HPDE6-E6E7 (cell line): ENCODE data around the gene PITPNC1.
A peak's percentile ranks its signal among the peaks of the same experiment; 100 is the strongest.
"Not testable (repeated sequence)": the region's sequence is repeated elsewhere in the genome, so short reads cannot be mapped to it uniquely, and the experiment has no call there.

Experiments used
- DNase-seq: peaks from one replicate; pipeline ENCODE4 v3.0.0; 2011; ENCODE audit warnings: missing footprints; ENCODE audit errors: extremely low spot score

PITPNC1 gene

DNA sequence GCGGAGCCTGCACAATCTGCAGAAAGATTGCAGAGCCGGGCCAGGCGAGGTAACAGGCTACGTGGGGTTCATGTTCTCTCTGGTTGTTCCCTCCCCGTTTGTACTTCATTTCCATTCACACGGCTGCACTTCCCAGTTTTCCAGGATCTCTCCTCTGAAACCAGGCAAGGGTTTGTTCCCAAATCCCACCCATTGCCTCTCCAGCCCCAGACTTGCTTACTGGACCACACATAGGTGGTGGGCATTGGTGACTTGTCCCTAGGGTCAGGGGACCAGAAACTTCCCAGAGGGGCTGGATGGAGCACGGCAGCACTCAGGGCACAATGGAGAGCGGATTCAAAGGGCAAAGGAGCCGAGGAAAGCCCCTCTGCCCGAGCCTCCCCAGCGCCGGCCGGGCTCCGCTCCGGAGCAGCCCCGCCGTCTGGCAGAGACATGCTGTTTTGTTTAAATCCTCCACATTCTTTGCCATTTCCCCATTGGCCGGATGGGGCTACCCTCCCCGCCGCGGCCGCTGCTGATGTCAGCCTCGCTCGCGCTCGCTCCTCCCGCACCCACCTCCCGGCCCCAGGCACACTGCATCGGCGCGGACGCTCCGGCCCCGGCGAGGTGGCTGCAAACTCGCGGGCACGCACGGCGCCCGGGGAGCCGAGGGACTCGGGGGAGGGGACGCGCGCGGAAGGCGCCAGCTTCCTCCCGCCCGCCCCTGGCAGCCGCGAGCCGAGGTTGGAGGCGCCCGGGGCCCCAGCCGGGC, at the start of gene PITPNC1:
Gene PITPNC1, plus strand, starts transcription at position 545 of the 751 bp plus-strand sequence.
- peak; percentile 82 for DNase-seq

DNA sequence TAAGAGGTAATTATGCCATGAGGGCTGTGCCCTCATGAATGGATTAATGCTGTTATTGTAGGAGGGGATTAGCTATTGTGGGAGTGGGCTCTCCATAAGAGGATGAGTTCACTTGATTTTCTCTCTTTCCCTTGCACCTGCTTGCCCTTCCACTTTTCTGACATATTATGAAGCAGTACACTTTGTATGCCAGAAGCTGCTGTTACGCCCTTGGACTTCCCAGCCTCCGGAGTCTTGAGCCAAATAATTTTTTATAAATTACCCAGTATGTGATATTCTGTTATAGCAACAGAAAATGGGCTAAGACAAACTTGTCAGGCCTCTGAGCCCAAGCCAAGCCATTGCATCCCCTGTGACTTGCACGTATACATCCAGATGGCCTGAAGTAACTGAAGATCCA, 49.1 kb upstream of the PITPNC1 start:
- no peak for DNase-seq

DNA sequence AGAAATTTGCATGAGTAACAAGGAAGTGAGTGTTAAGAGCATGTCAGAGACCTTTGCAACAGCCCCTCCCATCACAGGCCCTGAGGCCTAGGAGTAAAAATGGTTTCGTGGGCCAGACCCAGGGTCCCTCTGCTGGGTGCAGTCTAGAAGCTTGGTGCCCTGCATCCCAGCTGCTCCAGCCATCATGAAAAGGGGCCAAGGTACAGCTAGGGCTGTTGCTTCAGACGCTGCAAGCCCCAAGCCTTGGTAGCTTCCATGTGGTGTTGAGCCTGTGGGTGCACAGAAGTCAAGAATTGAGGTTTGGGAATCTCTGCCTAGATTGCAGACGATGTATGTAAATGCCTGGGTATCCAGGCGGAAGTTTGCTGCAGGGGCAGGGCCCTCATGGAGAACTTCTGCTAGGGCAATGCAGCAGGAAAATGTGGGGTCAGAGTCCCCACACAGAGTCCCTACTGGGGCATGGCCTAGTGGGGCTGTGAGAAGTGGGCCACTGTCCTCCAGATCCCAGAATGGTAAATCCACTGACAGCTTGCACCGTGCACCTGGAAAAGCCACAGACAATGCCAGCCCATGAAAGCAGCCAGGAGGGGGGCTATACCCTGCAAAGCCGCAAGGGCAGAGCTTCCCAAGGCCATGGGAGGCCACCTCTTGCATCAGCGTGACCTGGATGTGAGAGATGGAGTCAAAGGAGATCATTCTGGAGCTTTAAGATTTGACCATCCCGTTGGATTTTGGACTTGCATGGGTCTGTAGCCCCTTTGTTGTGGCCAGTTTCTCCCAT, 45.5 kb upstream of the PITPNC1 start:
- DNase-seq = not testable (repeated sequence)

DNA sequence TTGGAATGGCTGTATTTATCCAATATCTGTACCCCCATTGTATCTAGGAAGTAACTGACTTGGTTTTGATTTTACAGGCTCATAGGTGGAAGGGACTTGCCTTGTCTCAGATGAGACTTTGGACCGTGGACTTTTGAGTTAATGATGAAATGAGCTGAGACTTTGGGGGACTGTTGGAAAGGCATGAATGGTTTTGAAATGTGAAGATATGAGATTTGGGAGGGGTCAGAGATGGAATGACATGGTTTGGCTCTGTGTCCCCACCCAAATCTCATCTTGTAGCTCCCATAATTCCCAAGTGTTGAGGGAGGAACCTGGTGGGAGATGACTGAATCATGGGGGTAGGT, 44.9 kb upstream of the PITPNC1 start:
- DNase-seq = not testable (repeated sequence)

DNA sequence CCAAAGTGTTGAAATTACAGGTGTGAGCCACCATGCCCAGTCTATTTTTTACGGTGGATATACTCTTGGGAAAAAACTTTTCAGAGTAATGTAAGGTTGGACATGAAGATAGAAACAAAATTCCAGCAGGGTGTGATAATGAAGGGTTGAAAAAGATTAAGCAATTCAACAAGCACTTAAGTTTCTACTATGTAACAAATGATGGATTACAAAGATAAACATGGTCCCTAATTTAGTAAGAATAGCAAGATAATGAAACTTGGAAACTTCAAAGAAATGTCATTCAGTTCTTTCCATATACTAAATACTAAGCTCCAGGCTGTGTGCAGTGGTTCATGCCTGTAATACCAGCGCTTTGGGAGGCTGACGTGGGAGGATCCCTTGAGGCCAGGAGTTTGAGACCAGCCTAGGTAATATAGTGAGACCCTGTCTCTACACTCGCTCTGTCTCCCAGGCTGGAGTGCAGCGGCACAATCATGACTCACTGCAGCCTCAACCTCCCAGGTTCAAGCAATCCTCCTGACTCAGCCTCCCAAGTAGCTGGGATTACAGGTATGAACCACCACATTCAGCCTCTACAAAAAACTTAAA, 41.7 kb upstream of the PITPNC1 start:
- no peak for DNase-seq

DNA sequence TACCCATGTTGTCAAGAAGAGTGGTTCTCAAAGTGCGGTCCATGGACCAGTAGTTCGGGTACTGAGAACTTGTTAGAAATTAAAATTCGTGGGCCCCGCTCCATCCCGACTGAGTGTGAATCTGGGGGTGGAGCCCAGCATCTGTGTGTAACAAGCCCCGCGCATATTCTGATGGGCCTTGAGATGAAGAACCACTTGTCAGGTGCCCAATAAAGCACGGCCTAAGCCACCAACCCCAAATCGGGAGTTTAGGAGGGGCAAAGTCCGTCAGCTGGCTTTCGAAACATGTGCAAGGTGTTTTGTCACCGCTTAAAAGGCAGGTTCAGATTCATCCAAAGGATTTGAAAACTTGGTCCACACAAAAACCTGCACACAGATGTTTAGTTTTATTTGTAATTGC, 40.2 kb upstream of the PITPNC1 start:
- no peak for DNase-seq

DNA sequence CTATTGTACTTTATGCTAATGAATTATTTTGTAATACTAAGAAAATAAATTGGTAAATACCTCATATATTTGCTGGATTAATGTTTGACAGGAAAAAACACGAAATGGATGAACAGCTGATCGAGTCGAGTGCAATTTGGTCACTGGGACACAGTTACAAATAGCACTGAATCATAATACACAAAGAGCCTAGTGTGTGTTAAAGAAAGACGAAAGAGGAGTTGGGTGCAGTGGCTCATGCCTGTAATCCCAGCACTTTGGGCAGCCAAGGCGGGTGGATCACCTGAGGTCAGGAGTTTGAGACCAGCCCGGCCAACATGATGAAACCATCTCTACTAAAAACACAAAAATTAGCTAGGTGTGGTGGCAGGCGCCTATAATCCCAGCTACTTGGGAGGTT, 38.7 kb upstream of the PITPNC1 start:
- DNase-seq = not testable (repeated sequence)

DNA sequence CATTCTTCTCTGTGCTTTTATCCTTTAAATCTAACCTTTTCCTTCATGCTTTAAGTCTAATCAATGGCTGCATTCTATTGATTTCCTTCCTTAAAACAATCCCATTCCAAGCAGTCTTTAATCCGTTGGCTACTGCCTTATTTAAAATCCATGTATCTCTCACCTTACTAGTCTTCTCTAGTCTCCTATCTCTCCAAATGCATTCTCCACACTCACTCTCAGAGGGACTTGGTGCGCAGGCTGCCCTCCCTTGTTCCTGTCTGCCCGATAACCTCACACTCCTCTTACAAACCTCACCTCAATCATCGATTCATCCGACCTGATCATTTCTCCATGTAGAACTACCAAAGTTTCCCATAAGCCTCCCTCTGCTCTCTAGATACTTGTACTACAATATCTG, 33.8 kb upstream of the PITPNC1 start:
- DNase-seq = no peak

DNA sequence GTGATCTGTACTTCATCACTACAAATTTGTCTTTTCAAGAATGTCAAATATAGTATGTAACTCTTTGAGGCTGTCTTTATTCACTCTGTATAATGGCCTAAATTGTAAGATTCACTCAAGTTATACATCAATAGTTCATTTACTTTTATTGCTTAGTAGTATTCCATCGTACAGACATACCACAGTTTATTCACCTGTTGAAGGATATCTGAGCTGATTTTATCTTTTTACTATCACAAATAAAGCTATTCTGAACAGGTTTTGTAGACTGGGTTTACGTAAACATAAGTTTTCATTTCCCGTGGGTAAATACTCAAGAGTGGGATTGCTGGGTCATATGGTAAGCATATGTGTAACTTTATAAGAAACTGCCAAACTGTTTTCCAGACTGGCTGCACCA, 29.3 kb upstream of the PITPNC1 start:
- DNase-seq = no peak

DNA sequence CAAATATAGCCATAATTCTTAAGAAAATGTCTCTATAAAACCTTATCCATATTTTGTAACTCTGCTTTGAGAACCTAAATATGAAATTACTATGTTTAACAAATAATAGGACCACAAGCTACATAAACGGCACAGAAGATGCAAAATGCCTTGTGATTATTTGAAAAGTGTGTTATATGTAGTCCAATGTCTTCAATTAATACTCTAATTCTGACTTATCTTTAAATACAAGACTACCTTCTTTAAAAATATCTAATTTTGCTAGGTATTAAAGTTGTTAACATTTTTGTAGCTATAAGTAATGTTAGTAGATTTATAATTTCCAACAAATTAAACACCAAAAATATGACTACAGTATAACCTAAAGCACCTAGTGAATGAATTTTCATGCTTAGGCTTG, 27.7 kb upstream of the PITPNC1 start:
- no peak for DNase-seq

DNA sequence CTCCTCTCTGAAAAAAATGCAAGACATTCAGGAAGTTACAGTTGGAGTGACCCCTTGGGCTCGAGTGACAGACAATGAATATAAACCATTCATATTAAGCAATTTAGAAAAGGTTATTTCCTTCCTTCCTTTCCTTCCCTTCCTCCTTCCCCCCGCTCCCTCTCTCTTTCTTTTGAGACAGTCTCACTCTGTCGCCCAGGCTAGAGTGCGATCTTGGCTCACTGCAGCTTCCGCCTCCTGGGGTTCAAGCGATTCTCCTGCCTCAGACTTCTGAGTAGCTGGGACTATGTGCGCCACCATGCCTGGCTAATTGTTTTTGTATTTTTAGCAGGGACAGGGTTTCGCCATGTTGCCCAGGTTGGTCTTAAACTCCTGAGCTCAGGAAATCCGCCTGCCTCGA, 23.9 kb upstream of the PITPNC1 start:
- no peak for DNase-seq

DNA sequence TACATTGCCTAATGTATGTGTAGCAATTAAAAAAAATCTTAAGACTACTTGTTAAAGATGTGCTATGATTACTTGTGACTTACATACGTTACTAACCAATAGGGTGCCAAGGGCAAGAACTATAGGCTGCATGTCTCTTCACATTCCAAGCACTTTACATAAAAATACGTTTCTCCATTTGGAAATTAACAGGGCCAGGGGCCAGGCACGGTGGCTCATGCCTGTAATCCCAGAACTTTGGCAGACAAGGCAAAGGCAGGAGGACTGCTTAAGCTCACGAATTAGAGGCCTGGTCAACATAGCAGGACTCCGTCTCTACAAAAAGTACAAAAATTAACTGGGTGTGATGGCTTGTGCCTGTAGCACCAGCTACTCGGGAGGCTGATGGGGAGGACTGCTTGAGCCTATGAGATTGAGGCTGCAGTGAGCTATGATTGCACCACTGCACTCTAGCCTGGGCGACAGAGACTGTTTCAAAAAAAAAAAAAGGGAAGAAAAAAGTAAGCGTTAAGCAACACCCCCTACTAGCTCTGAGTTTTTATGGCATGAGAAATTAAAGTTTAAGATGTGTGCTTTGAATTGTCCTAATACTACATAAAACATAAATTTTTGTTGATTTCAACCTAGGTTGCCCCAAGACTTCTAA, 23.0 kb upstream of the PITPNC1 start:
- DNase-seq = no peak

DNA sequence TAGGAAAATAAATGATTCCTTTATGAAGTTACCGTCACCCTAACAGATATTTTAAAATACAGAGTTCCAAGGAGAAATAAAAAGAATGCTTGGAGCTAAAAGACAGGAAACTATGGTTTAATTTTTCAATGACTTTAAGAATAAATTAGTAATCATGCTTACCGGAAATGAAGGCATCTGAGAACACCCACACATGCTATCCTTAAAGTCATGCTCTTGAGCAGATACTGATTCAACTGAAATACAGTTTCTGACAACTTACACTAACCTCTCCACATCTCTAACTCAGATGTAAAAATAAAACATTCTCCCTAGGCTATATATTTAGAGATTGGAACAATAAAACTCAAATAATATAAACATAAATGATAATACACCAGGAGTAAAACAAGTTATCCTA, 18.5 kb upstream of the PITPNC1 start:
- no peak for DNase-seq

DNA sequence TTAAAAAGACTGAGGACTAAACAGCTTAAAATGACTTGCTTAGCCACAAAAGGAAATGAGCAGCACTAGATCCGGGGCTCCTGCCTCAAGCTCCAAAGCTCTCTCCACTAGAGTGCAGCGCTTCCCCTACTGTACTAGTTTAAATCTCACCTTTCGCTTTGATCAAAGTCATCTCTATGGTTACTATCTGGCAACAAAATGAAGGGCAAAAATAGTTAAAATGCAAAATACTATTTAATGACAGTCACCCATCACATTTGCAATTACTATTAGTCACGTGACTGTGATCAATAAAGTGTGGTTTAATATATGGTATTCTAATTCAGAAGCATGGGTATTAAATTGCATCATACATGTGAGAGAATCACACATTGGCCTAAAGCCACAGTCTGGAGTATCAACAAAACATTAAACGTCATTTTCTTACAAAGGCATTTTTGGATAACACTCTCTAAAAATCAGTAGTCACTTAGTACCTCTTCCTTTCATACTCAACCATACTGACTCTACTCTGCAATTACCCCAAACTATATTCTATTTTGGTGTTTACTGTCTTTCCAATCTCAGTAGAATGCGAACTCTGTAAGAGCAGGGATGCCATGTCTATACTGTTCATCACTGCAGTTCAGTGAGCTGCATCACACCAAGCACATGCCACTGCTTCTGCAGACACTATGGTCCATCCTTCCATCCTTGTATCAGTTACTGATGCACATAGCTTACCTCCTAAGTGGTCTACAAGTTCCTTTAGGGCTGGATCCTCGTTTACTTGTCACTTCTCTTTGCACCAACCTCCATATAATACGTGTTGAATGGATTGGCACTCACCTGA, 16.9 kb upstream of the PITPNC1 start:
- DNase-seq = no peak

DNA sequence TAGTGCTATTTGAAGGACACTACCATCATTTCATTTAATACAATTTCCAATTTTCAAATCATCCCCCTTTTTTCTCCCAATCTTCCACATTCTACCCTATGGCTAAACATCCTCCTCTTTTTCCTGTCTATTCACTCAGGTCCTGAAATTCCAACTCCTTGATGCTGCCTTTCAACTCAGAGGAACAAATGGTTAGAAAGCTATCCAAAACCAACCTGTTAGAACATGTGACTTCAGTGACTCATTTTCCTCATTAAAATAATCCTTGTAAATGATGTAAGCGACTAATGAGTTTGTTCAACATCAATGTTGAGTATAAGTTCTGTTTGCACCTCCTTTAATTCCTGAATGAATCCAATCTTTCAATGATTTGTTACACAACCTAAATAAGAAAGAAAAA, 16.2 kb upstream of the PITPNC1 start:
- DNase-seq = no peak

DNA sequence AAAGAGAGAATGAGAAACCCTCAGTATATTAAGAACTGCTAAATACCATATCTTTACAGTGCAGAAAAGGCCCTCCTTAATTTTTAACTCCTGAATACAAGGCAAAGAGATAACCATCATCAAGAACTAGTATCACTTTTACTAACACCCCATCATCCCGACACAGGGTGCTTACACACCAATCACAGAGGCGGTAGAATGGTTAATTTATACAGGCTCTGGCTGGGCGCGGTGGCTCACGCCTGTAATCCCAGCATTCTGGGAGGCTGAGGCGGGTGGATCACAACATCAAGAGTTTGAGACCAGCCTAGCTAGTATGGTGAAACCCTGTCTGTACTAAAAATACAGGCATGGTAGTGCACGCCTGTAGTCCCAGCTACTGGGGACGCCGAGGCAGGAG, 14.9 kb upstream of the PITPNC1 start:
- no peak for DNase-seq

DNA sequence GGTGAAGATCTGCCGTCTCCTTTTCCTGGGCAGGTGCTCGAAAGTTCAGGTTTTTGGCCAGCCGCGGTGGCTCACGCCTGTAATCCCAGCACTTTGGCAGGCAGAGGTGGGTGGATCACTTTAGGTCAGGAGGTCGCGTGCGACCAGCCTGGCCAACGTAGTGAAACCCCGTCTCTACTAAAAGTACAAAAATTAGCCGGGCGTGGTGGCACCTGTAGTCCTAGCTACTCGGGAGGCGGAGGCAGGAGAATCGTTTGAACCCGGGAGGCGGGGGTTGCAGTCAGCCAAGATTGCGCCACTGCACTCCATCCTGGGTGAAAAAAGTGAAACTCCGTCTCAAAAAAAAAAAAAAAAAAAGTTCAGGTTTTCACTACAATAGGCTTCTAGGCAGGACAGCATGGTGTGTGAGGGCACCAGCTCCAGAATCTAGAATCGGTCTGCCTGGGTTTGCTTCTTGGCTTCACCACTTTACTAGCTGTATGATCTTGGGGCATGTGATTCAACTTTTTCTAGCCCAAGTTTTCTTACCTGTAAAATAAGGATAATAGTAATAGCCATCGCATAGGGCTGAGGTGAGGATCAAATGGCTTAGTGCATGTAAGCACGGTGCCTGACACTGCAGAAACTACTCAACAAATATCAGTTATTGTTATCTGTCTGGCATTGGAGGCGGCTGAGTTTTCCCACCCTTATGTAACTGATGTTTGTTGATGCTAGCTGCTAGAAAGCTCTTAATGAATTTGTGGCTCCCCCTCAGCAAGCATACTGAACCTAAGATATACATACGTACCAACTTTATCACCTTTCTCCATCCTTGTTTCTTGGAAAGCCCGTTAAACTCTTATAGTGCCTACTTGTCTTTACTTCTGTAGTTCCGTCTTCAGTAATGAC, 12.0 kb upstream of the PITPNC1 start:
- no peak for DNase-seq

DNA sequence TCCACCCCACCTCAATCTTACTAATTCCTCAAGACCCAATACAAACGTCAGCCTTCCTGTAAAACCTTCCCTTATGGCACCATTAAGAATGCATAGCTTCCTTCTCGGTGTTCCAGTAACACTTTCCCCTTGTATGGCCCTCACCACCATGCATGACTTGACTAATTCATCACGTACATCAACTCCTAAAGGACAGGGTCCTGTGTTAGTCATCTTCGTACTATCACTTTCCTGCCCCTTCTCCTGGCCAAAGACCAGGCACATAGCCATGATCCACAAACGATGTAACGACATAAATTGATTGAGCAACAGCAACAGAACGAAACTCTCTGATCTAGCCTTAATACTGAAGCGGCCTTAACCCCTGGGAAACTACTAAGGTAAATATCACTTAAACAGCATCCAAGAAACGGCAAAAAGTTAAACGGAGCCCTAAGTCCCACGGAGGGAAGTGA, 11.3 kb upstream of the PITPNC1 start:
- DNase-seq = no peak

DNA sequence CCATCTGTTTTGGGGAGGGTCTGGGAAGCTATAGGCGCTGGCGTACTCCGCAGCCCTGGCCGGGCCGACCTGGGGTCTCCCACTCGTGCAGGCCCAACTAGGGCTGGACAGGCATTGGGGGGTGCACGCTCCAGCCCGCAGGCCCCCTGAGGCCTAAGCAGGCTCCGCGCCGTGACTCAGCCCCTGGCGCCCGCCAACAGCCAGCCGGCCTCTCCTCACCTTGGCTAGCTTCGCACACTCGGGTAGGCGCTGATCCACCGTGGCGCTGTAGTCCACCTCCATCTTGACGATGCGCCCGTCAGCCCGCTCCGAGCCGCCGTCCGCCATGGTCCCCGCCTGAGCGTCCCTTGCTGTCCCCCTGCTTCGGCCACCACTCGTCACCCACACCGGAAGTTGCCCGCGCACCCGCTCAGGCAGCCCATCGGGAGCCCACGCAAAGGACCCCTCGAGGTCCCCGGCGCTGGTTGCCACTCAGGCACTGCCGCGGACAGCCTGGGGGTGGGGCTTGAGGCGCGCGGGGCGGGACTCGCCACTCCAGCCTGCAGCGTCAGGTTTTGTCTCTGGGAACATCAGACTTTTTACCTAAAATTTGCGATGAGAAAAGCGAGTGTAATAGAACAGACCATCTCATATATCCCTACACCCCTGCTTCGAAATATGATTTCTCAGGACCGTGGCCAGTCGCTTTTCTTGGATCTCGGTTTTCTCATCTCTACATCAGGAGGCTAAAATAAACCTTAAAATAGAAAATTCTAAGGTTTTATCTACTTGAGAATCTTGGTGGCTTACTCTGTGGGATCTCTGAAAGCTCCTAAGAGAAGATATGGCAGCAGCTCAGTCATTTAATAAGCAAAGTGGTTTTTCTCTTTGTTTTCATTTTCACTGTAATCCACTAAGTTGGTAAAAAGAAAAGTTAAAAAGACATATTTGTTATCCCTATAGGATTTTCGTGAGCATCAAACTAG, 10.6 kb upstream of the PITPNC1 start, which contains the start of gene PSMD12:
Gene PSMD12, minus strand, starts transcription at position 385 of the 965 bp plus-strand sequence. Its CDS starts 58 bp downstream, at position 327.
- DNase-seq = peak; percentile 86
